NT2/D1 (cell line): Measurements from ENCODE around the gene SH3BGR.
A peak's percentile ranks its signal among the peaks of the same experiment; 100 is the strongest.

Experiments
- DNase-seq: peaks from one replicate; pipeline ENCODE4 v3.0.0-alpha.2; 2011; ENCODE audit warnings: low read depth, low spot score
- H3K27me3 ChIP-seq: 2 replicates; pipeline ENCODE4 v1.6.0; 2011; ENCODE audit warnings: mild to moderate bottlenecking; ENCODE audit not compliant: insufficient read length, insufficient read depth
- H3K36me3 ChIP-seq: 2 replicates; pipeline ENCODE4 v1.6.1; 2011; ENCODE audit warnings: mild to moderate bottlenecking, low read length, mixed read lengths; ENCODE audit not compliant: insufficient read depth, insufficient read length
- H3K4me1 ChIP-seq: 2 replicates; pipeline ENCODE4 v1.5.1; 2011; ENCODE audit not compliant: insufficient read depth, insufficient read length
- H3K4me3 ChIP-seq: 2 replicates; pipeline ENCODE4 v1.5.1; 2011; ENCODE audit warnings: low read depth; ENCODE audit not compliant: insufficient read length
- H3K9ac ChIP-seq: 2 replicates; pipeline ENCODE4 v1.6.0; 2011; ENCODE audit warnings: low read depth; ENCODE audit not compliant: insufficient read length
- H3K9me3 ChIP-seq: 2 replicates; pipeline ENCODE4 v1.5.1; 2011; ENCODE audit warnings: mild to moderate bottlenecking, low read length; ENCODE audit not compliant: insufficient read depth
- SUZ12 ChIP-seq: IDR thresholded peaks from 2 replicates; pipeline ENCODE4 v1.6.1; 2011; ENCODE audit not compliant: insufficient read length, insufficient read depth; ENCODE audit errors: extremely low read depth
- YY1 ChIP-seq: IDR thresholded peaks from 2 replicates; pipeline ENCODE4 v1.6.1; 2011; ENCODE audit not compliant: insufficient read length, insufficient read depth
- ZNF274 ChIP-seq: IDR thresholded peaks from 2 replicates; pipeline ENCODE4 v1.6.1; 2011; ENCODE audit warnings: mild to moderate bottlenecking, low read depth, low read length

Gene SH3BGR

GRCh38 chr21:39430954-39431353 lies 20.8 kb upstream of the SH3BGR start:
- no peaks in the 10 kb centered on the region for H3K36me3 ChIP-seq
- H3K9me3 ChIP-seq, result no peaks in the 10 kb centered on the region
- no peak for DNase-seq
- TF ChIP-seq YY1 (no peak), ZNF274 (no peak), SUZ12 (no peak)
- H3K4me3 ChIP-seq, result no peak overlapping the region
- H3K27me3 ChIP-seq, result no peaks in the 10 kb centered on the region
- no peaks in the 10 kb centered on the region for H3K4me1 ChIP-seq
- H3K9ac ChIP-seq, result no peak overlapping the region

GRCh38 chr21:39434950-39435349 lies 16.8 kb upstream of the SH3BGR start:
- no peaks in the 10 kb centered on the region for H3K36me3 ChIP-seq
- H3K4me3 ChIP-seq, result no peak overlapping the region
- no peaks in the 10 kb centered on the region for H3K27me3 ChIP-seq
- DNase-seq, result no peak
- no peak for TF ChIP-seq ZNF274
- TF ChIP-seq SUZ12, result no peak
- no peak for TF ChIP-seq YY1
- H3K4me1 ChIP-seq, result no peaks in the 10 kb centered on the region
- H3K9ac ChIP-seq, result no peak overlapping the region
- no peaks in the 10 kb centered on the region for H3K9me3 ChIP-seq

- TF ChIP-seq ZNF274 (no peak), SUZ12 (no peak), YY1 (no peak)
- H3K9ac ChIP-seq, result no peak overlapping the region
- H3K4me3 ChIP-seq, result no peak overlapping the region
- no peaks in the 10 kb centered on the region for H3K36me3 ChIP-seq
- H3K4me1 ChIP-seq, result peaks cover 3% of the 10 kb centered on the region
- no peaks in the 10 kb centered on the region for H3K27me3 ChIP-seq
- H3K9me3 ChIP-seq, result no peaks in the 10 kb centered on the region
- DNase-seq, result no peak
Measured at GRCh38 chr21:39439232-39439631, 12.5 kb upstream of the SH3BGR start.

GRCh38 chr21:39441502-39442475 lies 10.0 kb upstream of the SH3BGR start:
- Histone ChIP-seq H3K27me3 (no peaks in the 10 kb centered on the region), H3K9me3 (no peaks in the 10 kb centered on the region), H3K36me3 (no peaks in the 10 kb centered on the region), H3K9ac (no peak overlapping the region), H3K4me1 (peaks cover 6% of the 10 kb centered on the region), H3K4me3 (no peak overlapping the region)
- peak; percentile 52 for DNase-seq
- TF ChIP-seq YY1 (no peak), ZNF274 (no peak), SUZ12 (no peak)

GRCh38 chr21:39444421-39445180 lies 7.2 kb upstream of the SH3BGR start:
- TF ChIP-seq YY1 (no peak), SUZ12 (no peak), ZNF274 (no peak)
- H3K4me1 ChIP-seq, result peaks cover 6% of the 10 kb centered on the region
- H3K9ac ChIP-seq, result peak overlapping the region; percentile 82
- no peaks in the 10 kb centered on the region for H3K27me3 ChIP-seq
- H3K9me3 ChIP-seq, result no peaks in the 10 kb centered on the region
- peak overlapping the region; percentile 84 for H3K4me3 ChIP-seq
- no peak for DNase-seq
- H3K36me3 ChIP-seq, result no peaks in the 10 kb centered on the region

GRCh38 chr21:39445321-39446269 lies 6.2 kb upstream of the SH3BGR start, which contains the start of gene LCA5L:
TSS of gene LCA5L (minus strand) at chr21:39445778. CDS start at chr21:39428493, 17,285 bp downstream.
- Histone ChIP-seq H3K4me1 (peaks cover 6% of the 10 kb centered on the region), H3K27me3 (no peaks in the 10 kb centered on the region), H3K4me3 (peak within 1 kb of the TSS; percentile 84), H3K36me3 (no peaks in the 10 kb centered on the region), H3K9me3 (no peaks in the 10 kb centered on the region), H3K9ac (peak within 1 kb of the TSS; percentile 82)
- DNase-seq, result peak; percentile 93
- TF ChIP-seq ZNF274 (no peak), SUZ12 (no peak), YY1 (peak; percentile 15)
